ENCODE measurements around the gene D2HGDH.
"Not testable (repeated sequence)": the region's sequence is repeated elsewhere in the genome, so short reads cannot be mapped to it uniquely, and the experiment has no call there.

D2HGDH gene

GRCh38 chr2:241777170-241777685 is 42.8 kb downstream of the D2HGDH start:
- no peak overlapping the region for H3K4me3 ChIP-seq (ENCODE audit: low read depth, low read length)
- no peak for DNase-seq (ENCODE audit: low read depth)

DNA sequence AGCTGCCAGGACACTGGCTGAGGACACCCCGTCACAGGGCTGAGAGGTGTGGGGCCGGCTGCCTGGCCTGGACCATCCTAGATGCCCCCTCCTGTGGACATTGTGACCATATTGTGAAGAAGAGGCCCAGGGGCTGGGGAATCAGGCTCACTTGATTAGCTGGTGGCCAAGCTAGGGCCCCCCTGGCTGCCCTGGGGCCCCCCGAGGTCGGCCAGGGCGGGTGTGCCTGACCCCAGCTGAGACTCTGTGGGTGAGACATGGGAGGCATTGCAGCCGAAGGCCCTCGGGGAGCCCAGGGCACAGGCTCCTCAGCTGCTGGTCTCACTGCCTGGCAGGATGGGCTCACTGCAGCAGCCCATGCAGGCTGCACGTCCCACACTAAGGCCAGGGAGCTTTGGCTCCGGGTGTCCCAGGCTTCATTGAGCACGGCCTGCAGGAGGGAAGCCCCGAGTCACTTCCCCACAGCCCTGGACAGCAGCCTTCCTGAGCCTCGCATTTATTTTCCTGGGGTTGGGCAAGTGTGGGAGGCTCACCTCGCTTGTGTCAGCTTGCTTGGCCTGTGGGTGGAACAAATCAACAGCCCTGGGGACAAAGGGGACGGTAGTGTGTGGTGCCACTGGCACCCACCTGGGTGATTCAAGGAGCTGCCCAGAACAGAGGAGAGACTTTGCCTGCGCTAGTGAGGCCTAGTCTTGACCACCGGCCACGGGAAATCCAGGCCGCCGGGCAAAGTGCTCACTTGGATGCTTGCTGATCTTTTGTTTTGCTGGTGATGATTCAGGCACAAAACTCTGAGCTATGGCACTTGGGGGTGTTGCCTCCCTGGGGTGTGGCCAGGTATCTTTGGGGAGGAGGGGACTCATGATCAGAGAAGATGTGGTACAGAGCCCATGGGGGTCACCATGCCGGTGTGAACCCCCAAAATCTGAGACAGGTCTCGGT is 43.5 kb downstream of the D2HGDH start:
- no peak overlapping the region for H3K4me3 ChIP-seq (ENCODE audit: low read depth, low read length)
- no peak for DNase-seq (ENCODE audit: low read depth)

DNA sequence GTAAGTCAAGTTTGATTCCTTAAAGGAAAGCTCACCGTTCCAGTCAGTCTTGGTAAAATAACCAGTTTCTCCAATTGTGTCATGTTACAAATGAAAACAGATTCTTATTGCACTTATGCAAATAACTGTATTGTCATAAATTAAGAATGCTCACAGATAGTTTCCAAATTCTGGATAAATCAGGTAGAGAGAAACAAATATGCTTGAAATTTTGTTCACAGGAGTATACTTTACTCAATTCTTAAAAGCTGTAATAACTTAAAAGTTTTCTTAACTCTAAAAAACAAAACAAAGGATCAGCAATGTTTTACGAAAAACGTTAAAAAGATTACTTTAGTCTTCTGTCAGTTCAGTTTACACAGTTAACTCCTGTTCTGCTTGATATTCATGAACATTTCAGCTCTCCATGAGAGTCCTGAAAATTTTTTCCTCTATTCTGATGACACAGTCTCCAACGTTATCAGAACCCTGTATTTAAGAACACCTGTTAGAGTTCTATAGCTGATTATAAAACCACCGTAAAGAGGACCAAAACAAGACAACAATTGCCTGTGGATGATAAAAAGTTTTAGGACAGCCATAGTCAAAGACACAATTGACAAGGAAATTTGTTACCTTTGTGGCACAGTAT is 46.6 kb downstream of the D2HGDH start:
- DNase-seq (ENCODE audit: low read depth), result no peak
- no peak overlapping the region for H3K4me3 ChIP-seq (ENCODE audit: low read depth, low read length)

GRCh38 chr2:241782053-241782452 is 47.6 kb downstream of the D2HGDH start:
- not testable (repeated sequence) for DNase-seq (ENCODE audit: low read depth); H3K4me3 ChIP-seq (ENCODE audit: low read depth, low read length)

- DNase-seq (ENCODE audit: low read depth), result no peak
- H3K4me3 ChIP-seq (ENCODE audit: low read depth, low read length), result no peak overlapping the region
These were observed 53.7 kb downstream of the D2HGDH start for GRCh38 chr2:241788135-241788534.

- H3K4me3 ChIP-seq (ENCODE audit: low read depth, low read length), result no peak overlapping the region
- DNase-seq (ENCODE audit: low read depth), result no peak
These were observed 54.1 kb downstream of the D2HGDH start for GRCh38 chr2:241788572-241788971.

DNA sequence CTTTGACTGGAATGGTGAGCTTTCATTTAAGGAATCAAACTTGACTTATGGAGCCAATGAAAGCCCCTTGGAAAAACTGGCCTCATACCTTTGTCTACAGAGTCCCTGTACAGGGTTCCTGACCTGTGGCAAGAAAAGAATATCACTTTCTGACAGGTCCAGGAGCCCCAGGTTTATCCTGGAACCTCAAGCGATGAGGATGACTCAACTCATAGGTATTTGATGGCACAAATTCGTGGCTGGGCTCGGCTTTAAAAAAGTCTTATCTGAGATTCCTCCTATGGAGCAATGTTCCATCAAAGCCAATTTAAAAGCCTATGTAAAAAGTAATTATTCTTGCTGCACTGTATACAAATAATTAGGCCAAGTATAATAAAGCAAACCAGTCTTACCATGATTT is 57.0 kb downstream of the D2HGDH start:
- not testable (repeated sequence) for DNase-seq (ENCODE audit: low read depth); H3K4me3 ChIP-seq (ENCODE audit: low read depth, low read length)

- no peak for DNase-seq (ENCODE audit: low read depth)
- H3K4me3 ChIP-seq (ENCODE audit: low read depth, low read length), result no peak overlapping the region
These were observed 59.0 kb downstream of the D2HGDH start for GRCh38 chr2:241793385-241793784.

DNA sequence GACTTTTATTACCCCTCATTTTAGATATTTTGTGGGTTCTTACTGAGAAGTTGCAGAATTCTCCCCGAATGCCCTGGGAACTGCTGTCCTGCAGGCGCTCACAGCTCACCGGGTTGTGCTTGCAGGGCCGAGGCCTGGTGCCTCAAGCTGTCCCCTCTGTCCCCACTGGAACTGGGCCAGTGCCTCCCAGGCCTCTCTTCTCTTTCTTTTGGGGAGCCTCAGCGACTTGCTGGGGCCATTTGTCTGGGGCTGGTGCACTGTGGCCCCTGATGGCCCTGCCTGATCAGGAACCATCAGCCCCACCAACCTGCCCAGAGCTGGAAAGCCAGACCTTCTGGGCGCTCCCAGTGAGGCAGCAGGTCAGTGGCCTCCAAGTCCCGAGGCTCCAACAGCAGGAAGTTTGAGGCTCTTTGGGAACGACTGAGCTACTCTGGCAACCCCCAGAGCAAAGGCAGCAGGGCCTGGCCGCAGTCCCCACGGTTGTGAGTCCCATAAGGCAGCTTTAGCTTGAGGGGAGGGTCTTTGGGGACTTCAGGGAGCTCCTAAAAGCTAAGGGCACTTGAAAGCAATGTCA is 59.9 kb downstream of the D2HGDH start:
- H3K4me3 ChIP-seq (ENCODE audit: low read depth, low read length), result no peak overlapping the region
- no peak for DNase-seq (ENCODE audit: low read depth)

GRCh38 chr2:241795021-241795999 is 60.9 kb downstream of the D2HGDH start:
- no peak for DNase-seq (ENCODE audit: low read depth)
- H3K4me3 ChIP-seq (ENCODE audit: low read depth, low read length), result no peak overlapping the region

- no peak for DNase-seq (ENCODE audit: low read depth)
- H3K4me3 ChIP-seq (ENCODE audit: low read depth, low read length), result no peak overlapping the region
These were observed 61.8 kb downstream of the D2HGDH start for GRCh38 chr2:241796209-241796608.

- no peak overlapping the region for H3K4me3 ChIP-seq (ENCODE audit: low read depth, low read length)
- DNase-seq (ENCODE audit: low read depth), result no peak
These were observed 62.2 kb downstream of the D2HGDH start for GRCh38 chr2:241796610-241797138.

DNA sequence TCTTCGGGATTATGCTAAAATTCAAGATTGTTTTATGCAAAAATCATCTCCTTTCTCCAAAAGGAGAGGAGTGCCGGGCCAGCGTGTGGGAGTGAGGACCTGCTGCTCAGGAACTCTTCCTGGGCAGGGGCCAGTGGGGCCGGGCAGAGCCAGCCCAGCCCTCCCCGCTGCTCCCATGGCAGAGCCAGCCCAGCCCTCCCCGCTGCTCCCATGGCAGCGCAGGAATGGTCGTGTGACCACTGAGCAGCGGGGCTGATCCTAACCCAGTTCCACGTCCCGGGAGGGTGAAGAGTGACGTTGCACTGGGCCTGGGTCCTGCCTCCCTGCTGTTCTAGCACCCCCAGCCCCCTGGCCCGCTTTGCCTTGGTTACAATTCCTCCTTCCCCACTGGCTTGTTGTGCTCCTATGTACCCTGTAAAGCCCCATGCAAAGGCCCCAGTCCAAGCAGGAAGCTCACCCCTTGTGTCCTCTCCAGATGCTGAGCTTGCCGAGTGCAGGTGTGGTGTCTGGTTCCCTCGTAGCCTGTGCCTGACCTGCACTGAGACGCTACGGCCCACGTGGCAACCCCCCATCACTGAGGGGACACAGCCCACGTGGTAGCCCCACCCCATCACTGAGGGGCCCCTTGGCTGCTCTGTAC is 63.1 kb downstream of the D2HGDH start:
- no peak overlapping the region for H3K4me3 ChIP-seq (ENCODE audit: low read depth, low read length)
- no peak for DNase-seq (ENCODE audit: low read depth)

GRCh38 chr2:241798081-241798630 is 63.7 kb downstream of the D2HGDH start:
- no peak for DNase-seq (ENCODE audit: low read depth)
- H3K4me3 ChIP-seq (ENCODE audit: low read depth, low read length), result no peak overlapping the region

DNA sequence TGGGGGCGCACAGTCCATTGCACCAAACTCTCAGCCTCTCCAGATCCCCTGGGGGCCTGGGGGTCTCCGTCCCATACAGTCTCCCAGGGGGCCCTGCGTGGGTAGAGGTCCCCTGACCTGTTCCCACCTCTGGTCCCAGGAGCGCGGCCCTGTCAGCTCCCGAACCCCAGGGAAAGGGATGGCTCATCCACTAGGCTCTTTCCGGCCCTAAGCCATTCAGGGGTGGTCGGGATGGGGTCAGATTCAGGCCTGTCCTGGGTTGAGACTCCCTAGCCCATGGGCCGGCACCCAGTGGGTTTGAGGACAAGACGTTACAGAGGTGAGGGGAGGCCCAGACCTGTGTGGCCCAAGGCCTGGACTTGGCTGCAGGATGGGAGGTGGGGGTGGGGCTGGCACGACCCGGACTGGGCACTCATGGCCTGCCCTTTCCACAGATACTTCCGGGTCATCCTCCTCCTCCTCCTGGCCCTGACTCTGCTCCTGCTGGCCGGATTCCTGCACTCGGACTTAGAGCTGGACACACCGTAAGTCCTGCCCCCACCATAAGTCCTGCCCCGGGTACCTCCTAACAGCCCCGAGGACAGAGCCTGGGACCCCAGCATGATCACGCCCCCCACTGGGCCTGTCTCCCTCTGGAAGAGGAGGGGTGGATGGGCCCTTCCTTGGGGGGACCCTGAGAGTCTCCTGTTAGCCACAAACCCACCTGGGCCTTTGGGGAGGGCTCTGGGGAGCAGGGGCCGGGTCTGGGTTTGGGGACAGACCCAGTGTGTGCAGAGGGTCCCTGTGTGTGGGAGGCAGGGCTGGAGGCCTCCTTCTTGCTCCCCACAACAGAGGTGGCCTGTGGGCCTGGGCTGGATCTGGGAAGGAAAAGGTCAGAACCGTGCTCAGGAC is 64.4 kb downstream of the D2HGDH start:
- no peak for DNase-seq (ENCODE audit: low read depth)
- H3K4me3 ChIP-seq (ENCODE audit: low read depth, low read length), result no peak overlapping the region

DNA sequence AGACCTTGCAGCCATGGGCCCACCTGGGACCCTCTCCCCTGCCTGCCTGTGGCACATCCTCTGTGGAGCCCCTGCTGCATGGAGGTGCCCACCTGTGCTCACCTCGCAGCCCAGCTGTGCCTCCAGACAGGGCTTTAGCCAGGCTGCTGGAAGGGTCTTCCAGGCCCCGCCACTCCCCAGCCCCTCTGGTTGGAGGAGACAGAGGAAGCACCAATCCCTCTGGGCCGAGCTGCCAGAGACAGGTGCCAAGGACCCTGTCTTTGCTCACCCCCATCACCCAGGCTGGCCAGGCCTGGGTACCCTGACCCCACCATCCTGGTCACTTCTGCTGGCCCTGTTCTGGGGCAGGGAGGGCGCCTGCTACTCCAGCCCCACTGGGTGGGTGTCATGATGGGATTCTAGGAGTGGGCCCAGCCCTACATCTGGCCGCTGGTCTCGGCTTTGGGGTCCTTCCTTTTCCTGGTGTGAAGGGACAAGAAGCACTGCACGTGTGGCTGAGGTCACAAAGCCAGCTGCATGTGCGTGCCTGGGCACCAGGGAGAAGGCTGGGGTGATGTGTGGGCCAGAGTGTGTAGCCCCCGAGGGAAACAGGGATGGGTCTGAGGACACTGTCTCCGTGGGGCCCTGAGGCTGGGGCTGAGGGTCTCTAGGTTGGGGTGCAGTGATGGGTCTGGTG is 65.2 kb downstream of the D2HGDH start:
- DNase-seq (ENCODE audit: low read depth), result no peak

More for the DNA sequence above, 65.2 kb downstream of the D2HGDH start:
- H3K4me3 ChIP-seq (ENCODE audit: low read depth, low read length), result no peak overlapping the region
